Glutamatergic neuron (in vitro differentiated cells): ENCODE results near the gene GOLGA8M. TPM values are rescaled to one million over a fixed set of nuclear protein-coding genes. Genes with fewer than 3 reads are reported as not detected.
"Not testable (repeated sequence)": the region's sequence is repeated elsewhere in the genome, so short reads cannot be mapped to it uniquely, and the experiment has no call there.

Experiments
- DNase-seq: peaks from one replicate; pipeline ENCODE4 v3.0.0; 2022
- H3K27ac Mint-ChIP-seq: one replicate; pipeline ENCODE4 v1.8.0; 2020; ENCODE audit warnings: mild to moderate bottlenecking, mixed read lengths, inconsistent platforms; ENCODE audit not compliant: unreplicated experiment
- H3K27me3 Mint-ChIP-seq: one replicate; pipeline ENCODE4 v1.8.0; 2020; ENCODE audit warnings: mild to moderate bottlenecking, moderate library complexity, mixed read lengths, inconsistent platforms; ENCODE audit not compliant: unreplicated experiment
- H3K36me3 Mint-ChIP-seq: one replicate; pipeline ENCODE4 v1.8.0; 2020; ENCODE audit warnings: mild to moderate bottlenecking, mixed read lengths, inconsistent platforms; ENCODE audit not compliant: unreplicated experiment
- H3K4me1 Mint-ChIP-seq: one replicate; pipeline ENCODE4 v1.8.0; 2020; ENCODE audit warnings: mild to moderate bottlenecking, low read depth, mixed read lengths, inconsistent platforms; ENCODE audit not compliant: unreplicated experiment
- H3K4me3 Mint-ChIP-seq: one replicate; pipeline ENCODE4 v1.8.0; 2020; ENCODE audit warnings: mild to moderate bottlenecking, mixed read lengths, inconsistent platforms; ENCODE audit not compliant: unreplicated experiment
- H3K9me3 Mint-ChIP-seq: one replicate; pipeline ENCODE4 v1.8.0; 2020; ENCODE audit warnings: mild to moderate bottlenecking, moderate library complexity, mixed read lengths, inconsistent platforms; ENCODE audit not compliant: unreplicated experiment
- CTCF ChIP-seq: fragments of 200-600 bp; sonication (generic); IDR thresholded peaks from one replicate; pipeline ENCODE4 v1.5.0; 2021; ENCODE audit not compliant: partially characterized antibody, unreplicated experiment
- total RNA-seq: library from RNA; stranded (reverse); fragmentation: NEBNext Ultra II Directional; extraction: Animal tissue kit (Norgen Biotek cat#: 25700); gene quantifications from one replicate; pipeline ENCODE4 v1.2.1, GENCODE V29; 2021; ENCODE audit not compliant: unreplicated experiment

Gene GOLGA8M
- total RNA-seq, 1 donor from 2014 or later, result not detected

- peaks cover 2% of the 10 kb centered on the region for H3K4me1 Mint-ChIP-seq
- H3K27ac Mint-ChIP-seq, result no peak overlapping the region
- H3K9me3 Mint-ChIP-seq, result no peaks in the 10 kb centered on the region
- no peak for DNase-seq
- no peaks in the 10 kb centered on the region for H3K27me3 Mint-ChIP-seq
- no peak overlapping the region for H3K4me3 Mint-ChIP-seq
- H3K36me3 Mint-ChIP-seq, result no peaks in the 10 kb centered on the region
- no peak for TF ChIP-seq CTCF
These were observed 13.3 kb upstream of the GOLGA8M start for GRCh38 chr15:28725556-28725955.

- not testable (repeated sequence) for H3K27me3 Mint-ChIP-seq, H3K4me3 Mint-ChIP-seq, H3K9me3 Mint-ChIP-seq, H3K4me1 Mint-ChIP-seq, H3K27ac Mint-ChIP-seq, H3K36me3 Mint-ChIP-seq, DNase-seq
These were observed 11.8 kb upstream of the GOLGA8M start for GRCh38 chr15:28723986-28724385.

- H3K4me1 Mint-ChIP-seq, H3K4me3 Mint-ChIP-seq, H3K36me3 Mint-ChIP-seq, H3K27ac Mint-ChIP-seq, H3K27me3 Mint-ChIP-seq, H3K9me3 Mint-ChIP-seq, DNase-seq: not testable (repeated sequence)
These were observed 7.4 kb upstream of the GOLGA8M start for GRCh38 chr15:28719626-28720025.

- not testable (repeated sequence) for H3K4me1 Mint-ChIP-seq, H3K9me3 Mint-ChIP-seq, H3K27me3 Mint-ChIP-seq, H3K36me3 Mint-ChIP-seq, DNase-seq, H3K27ac Mint-ChIP-seq, H3K4me3 Mint-ChIP-seq
These were observed 6.4 kb upstream of the GOLGA8M start for GRCh38 chr15:28718576-28718975.

- not testable (repeated sequence) for H3K4me1 Mint-ChIP-seq, H3K36me3 Mint-ChIP-seq, H3K27ac Mint-ChIP-seq, H3K9me3 Mint-ChIP-seq, H3K4me3 Mint-ChIP-seq, H3K27me3 Mint-ChIP-seq, DNase-seq
These were observed 2.0 kb upstream of the GOLGA8M start for GRCh38 chr15:28714176-28714575.

GRCh38 chr15:28703927-28704326, 8.3 kb downstream of the GOLGA8M start:
- not testable (repeated sequence) for H3K4me3 Mint-ChIP-seq, H3K4me1 Mint-ChIP-seq, H3K27ac Mint-ChIP-seq, DNase-seq, H3K27me3 Mint-ChIP-seq, H3K36me3 Mint-ChIP-seq, H3K9me3 Mint-ChIP-seq

GRCh38 chr15:28702427-28702826, 9.8 kb downstream of the GOLGA8M start:
- not testable (repeated sequence) for H3K27ac Mint-ChIP-seq, DNase-seq, H3K9me3 Mint-ChIP-seq, H3K36me3 Mint-ChIP-seq, H3K27me3 Mint-ChIP-seq, H3K4me3 Mint-ChIP-seq, H3K4me1 Mint-ChIP-seq

- H3K4me1 Mint-ChIP-seq, H3K36me3 Mint-ChIP-seq, H3K27ac Mint-ChIP-seq, H3K27me3 Mint-ChIP-seq, DNase-seq, H3K4me3 Mint-ChIP-seq, H3K9me3 Mint-ChIP-seq: not testable (repeated sequence)
These were observed 18.0 kb downstream of the GOLGA8M start for GRCh38 chr15:28694006-28694751.

GRCh38 chr15:28693021-28693420, 19.2 kb downstream of the GOLGA8M start:
- H3K27ac Mint-ChIP-seq, H3K27me3 Mint-ChIP-seq, DNase-seq, H3K4me1 Mint-ChIP-seq, H3K36me3 Mint-ChIP-seq, H3K9me3 Mint-ChIP-seq, H3K4me3 Mint-ChIP-seq: not testable (repeated sequence)

- H3K27ac Mint-ChIP-seq, H3K4me1 Mint-ChIP-seq, H3K9me3 Mint-ChIP-seq, H3K27me3 Mint-ChIP-seq, H3K36me3 Mint-ChIP-seq, H3K4me3 Mint-ChIP-seq, DNase-seq: not testable (repeated sequence)
These were observed 38.7 kb downstream of the GOLGA8M start for GRCh38 chr15:28673533-28673932.

GRCh38 chr15:28672122-28672521, 40.1 kb downstream of the GOLGA8M start:
- H3K27me3 Mint-ChIP-seq, result not testable (repeated sequence)

GRCh38 chr15:28666402-28666801, 45.8 kb downstream of the GOLGA8M start:
- not testable (repeated sequence) for DNase-seq, H3K36me3 Mint-ChIP-seq, H3K4me3 Mint-ChIP-seq, H3K27me3 Mint-ChIP-seq, H3K27ac Mint-ChIP-seq, H3K9me3 Mint-ChIP-seq, H3K4me1 Mint-ChIP-seq

More at GRCh38 chr15:28672122-28672521, 40.1 kb downstream of the GOLGA8M start:
- not testable (repeated sequence) for H3K27ac Mint-ChIP-seq, H3K9me3 Mint-ChIP-seq, H3K36me3 Mint-ChIP-seq, H3K4me3 Mint-ChIP-seq, DNase-seq, H3K4me1 Mint-ChIP-seq
